Gastrocnemius medialis (tissue), 4 donors: Measurements from ENCODE around the gene MAGI1. TPM values are rescaled to one million over a fixed set of nuclear protein-coding genes. Genes with fewer than 3 reads are reported as not detected.
"Not testable (repeated sequence)": the region's sequence is repeated elsewhere in the genome, so short reads cannot be mapped to it uniquely, and the experiment has no call there.

Experiments used
- ATAC-seq, 2 donors: fragments of 150-250 bp; one replicate each; pipeline ENCODE4 v1.9.1; 2016
- DNase-seq, 2 donors: peaks; one replicate each; pipeline ENCODE4 v3.0.0-alpha.2; 2019
- H3K27ac ChIP-seq, 4 donors: fragments of 200-600 bp; sonication (generic); 1 replicate in 1 of 4; 2 replicates in 3 of 4; pipeline ENCODE4 v1.5.1; 2016 to 2018; ENCODE audit warnings: mild to moderate bottlenecking in 2 of 4, moderate library complexity in 1 of 4
- H3K27me3 ChIP-seq, 3 donors: fragments of 200-600 bp; sonication (generic) in 2 of 3; 1 replicate in 1 of 3; 2 replicates in 2 of 3; pipeline versions ENCODE4 v1.5.1 to v1.6.0; 2016 to 2019; ENCODE audit warnings: mild to moderate bottlenecking in 1 of 3, moderate library complexity in 1 of 3
- H3K36me3 ChIP-seq, 2 donors: fragments of 200-600 bp; sonication (generic) in 1 of 2; one replicate each; pipeline ENCODE4 v1.5.1; 2017 to 2018
- H3K4me1 ChIP-seq, 2 donors: fragments of 200-600 bp; sonication (generic) in 1 of 2; one replicate each; pipeline ENCODE4 v1.5.1; 2016 to 2017; ENCODE audit warnings: mild to moderate bottlenecking in 2 of 2
- H3K4me3 ChIP-seq, 4 donors: fragments of 200-600 bp; sonication (generic) in 3 of 4; 1 replicate in 1 of 4; 2 replicates in 3 of 4; pipeline ENCODE4 v1.5.1; 2016 to 2019; ENCODE audit warnings: mild to moderate bottlenecking in 2 of 4
- H3K9me3 ChIP-seq, 3 donors: fragments of 200-600 bp; sonication (generic) in 2 of 3; 1 replicate in 1 of 3; 2 replicates in 2 of 3; pipeline ENCODE4 v1.5.1; 2016 to 2019
- POLR2A ChIP-seq, 2 donors: fragments of 450-650 bp; IDR thresholded peaks; one replicate each; pipeline ENCODE4 v1.6.1; 2017; ENCODE audit warnings: antibody characterized with exemption in 2 of 2, mild to moderate bottlenecking in 2 of 2, moderate library complexity in 2 of 2
- in situ Hi-C, 4 donors: fragments of 200-750 bp; cut with MboI; loops; one replicate each; pipeline versions ENCODE4 v1.15.0 to v1.8.0; 2017; ENCODE audit warnings: low sequenced_read_pairs in 4 of 4
- intact Hi-C: fragments of 100-400 bp; cut with DNase I; formaldehyde crosslinking; loops from one replicate; pipeline ENCODE4 v1.15.1; 2023; ENCODE audit warnings: low total_unique reads
- total RNA-seq, 4 donors: library from RNA; depleted of rRNA; stranded (reverse); fragments of >200 nt; gene quantifications; one replicate each; pipeline versions ENCODE4 v1.1.0 to v1.2.3, GENCODE V29; 2016
- TF ChIP-seq, protein P1 (sequence below), 5 experiments: fragments of 450-650 bp in 3 of 5; fragments of 200-600 bp in 2 of 5; sonication (generic) in 2 of 5; IDR thresholded peaks in 4 of 5; conservative IDR thresholded peaks in 1 of 5; 1 replicate in 4 of 5; 2 replicates in 1 of 5; pipeline ENCODE4 v1.5.1; 2016 to 2019; ENCODE audit warnings: antibody characterized with exemption in 5 of 5, mild to moderate bottlenecking in 3 of 5, moderate library complexity in 3 of 5

Gene MAGI1
- total RNA-seq, 4 donors from 2014 or later, result 2.6 to 7.5 (median 3.9) TPM

DNA sequence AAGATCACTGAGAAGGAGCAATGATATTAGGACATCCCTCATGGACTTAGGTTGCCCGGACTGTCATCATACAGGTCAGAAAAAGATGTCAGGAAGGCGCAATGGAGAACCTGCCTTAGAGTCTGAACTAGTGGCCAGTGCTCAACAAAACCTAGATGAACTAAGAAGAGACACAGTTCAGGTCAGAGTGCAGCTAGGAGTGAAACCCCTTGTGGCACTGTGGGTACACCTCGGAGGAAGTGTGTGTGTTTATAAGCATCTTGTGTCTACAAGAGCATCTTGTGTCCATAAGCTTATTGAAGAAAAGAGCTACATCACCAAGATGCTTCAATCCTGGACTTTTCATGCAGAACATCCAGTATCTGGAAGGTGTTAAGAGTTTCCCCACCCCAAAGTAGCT lies 315.7 kb downstream of the MAGI1 start:
- in situ Hi-C loops, result no loop called here
- Histone ChIP-seq H3K9me3 (no peaks in the 10 kb centered on the region), H3K4me3 (no peak overlapping the region), H3K27ac (no peak overlapping the region), H3K27me3 (no peaks in the 10 kb centered on the region), H3K36me3 (no peaks in the 10 kb centered on the region), H3K4me1 (peaks cover 0 to 6% of the 10 kb centered on the region in 2 donors)
- no peak for DNase-seq
- ATAC-seq, result no peak
- intact Hi-C loops, result no loop called here
- TF ChIP-seq, protein P1, sequence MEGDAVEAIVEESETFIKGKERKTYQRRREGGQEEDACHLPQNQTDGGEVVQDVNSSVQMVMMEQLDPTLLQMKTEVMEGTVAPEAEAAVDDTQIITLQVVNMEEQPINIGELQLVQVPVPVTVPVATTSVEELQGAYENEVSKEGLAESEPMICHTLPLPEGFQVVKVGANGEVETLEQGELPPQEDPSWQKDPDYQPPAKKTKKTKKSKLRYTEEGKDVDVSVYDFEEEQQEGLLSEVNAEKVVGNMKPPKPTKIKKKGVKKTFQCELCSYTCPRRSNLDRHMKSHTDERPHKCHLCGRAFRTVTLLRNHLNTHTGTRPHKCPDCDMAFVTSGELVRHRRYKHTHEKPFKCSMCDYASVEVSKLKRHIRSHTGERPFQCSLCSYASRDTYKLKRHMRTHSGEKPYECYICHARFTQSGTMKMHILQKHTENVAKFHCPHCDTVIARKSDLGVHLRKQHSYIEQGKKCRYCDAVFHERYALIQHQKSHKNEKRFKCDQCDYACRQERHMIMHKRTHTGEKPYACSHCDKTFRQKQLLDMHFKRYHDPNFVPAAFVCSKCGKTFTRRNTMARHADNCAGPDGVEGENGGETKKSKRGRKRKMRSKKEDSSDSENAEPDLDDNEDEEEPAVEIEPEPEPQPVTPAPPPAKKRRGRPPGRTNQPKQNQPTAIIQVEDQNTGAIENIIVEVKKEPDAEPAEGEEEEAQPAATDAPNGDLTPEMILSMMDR (IDR thresholded peaks at IDR 0.05 in 4 of 5, conservative IDR thresholded peaks at IDR 0.05 in 1 of 5), result no peak
- TF ChIP-seq POLR2A (IDR thresholded peaks at IDR 0.05), result no peak

- in situ Hi-C loops (no loop called here), intact Hi-C loops (no loop called here)
- ATAC-seq (no peak), DNase-seq (no peak)
- Histone ChIP-seq H3K27me3 (no peaks in the 10 kb centered on the region), H3K9me3 (no peaks in the 10 kb centered on the region), H3K4me1 (peaks cover 5 to 6% of the 10 kb centered on the region in 2 donors), H3K4me3 (no peak overlapping the region), H3K27ac (no peak overlapping the region), H3K36me3 (no peaks in the 10 kb centered on the region)
- no peak for TF ChIP-seq POLR2A (IDR thresholded peaks at IDR 0.05)
- TF ChIP-seq, protein P1 (IDR thresholded peaks at IDR 0.05 in 4 of 5, conservative IDR thresholded peaks at IDR 0.05 in 1 of 5), result no peak
These were observed 317.6 kb downstream of the MAGI1 start for GRCh38 chr3:65720989-65721737.

DNA sequence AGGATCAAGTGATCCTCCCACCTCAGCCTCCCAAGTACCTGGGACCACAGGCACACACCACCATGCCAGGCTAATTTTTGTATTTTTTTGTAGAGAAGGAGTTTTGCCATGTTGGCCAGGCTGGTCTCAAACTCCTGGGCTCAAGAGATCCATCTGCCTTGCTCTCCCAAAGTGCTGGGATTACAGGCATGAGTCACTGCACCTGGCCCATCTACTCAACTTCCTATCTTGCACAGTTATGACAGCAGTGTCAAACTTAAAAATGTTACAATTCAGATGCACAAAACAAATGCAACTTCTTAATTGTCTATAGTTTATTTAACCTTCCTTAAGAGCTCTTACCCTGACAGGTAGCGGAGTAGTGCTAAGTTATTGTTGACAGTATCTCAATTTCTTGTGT lies 319.1 kb downstream of the MAGI1 start:
- ATAC-seq, result not testable (repeated sequence)

GRCh38 chr3:65717676-65718346 lies 320.9 kb downstream of the MAGI1 start:
- TF ChIP-seq, protein P1 (IDR thresholded peaks at IDR 0.05 in 4 of 5, conservative IDR thresholded peaks at IDR 0.05 in 1 of 5), result no peak
- TF ChIP-seq POLR2A (IDR thresholded peaks at IDR 0.05), result no peak
- intact Hi-C loops, result no loop called here
- Histone ChIP-seq H3K4me3 (no peak overlapping the region), H3K9me3 (no peaks in the 10 kb centered on the region), H3K27ac (no peak overlapping the region), H3K36me3 (no peaks in the 10 kb centered on the region), H3K27me3 (no peaks in the 10 kb centered on the region), H3K4me1 (peaks cover 12 to 14% of the 10 kb centered on the region in 2 donors)
- ATAC-seq, result no peak
- no peak for DNase-seq
- in situ Hi-C loops, result no loop called here

More for the DNA sequence above, 319.1 kb downstream of the MAGI1 start:
- intact Hi-C loops, H3K27ac ChIP-seq, H3K9me3 ChIP-seq, H3K27me3 ChIP-seq, H3K36me3 ChIP-seq, in situ Hi-C loops, H3K4me1 ChIP-seq, H3K4me3 ChIP-seq, DNase-seq: not testable (repeated sequence)

DNA sequence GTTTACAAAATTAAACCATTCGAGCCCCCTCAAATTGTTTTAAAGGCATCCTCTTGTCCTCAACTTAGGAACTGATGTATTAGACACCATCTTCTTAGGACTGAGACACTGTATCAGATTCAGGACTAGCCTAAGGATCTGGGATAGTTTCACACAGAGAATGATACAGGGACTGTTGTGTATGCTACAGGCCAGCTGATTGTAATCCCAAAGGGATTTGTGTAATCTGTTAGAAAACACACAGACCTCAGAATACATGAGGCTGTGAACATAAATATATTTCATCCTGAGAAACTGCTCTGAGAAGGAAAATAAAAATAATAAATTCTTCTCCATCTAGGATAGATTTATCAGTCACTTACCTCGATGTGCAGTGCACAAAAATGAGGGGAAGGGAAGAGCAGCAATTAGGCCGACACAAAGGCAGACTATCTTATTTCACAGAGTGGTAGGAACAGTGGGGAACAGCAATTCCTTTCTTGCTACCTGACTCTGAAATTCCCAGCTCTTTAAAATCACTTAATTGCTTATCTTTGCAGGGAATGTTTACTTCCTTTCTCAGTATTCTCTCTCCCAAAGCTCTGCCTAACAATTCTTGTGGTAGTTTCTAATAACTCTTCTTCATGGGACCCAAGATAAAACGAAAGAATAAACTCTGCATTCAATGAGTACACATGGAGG lies 322.5 kb downstream of the MAGI1 start:
- Histone ChIP-seq H3K27ac (no peak overlapping the region), H3K4me3 (no peak overlapping the region), H3K27me3 (no peaks in the 10 kb centered on the region), H3K36me3 (no peaks in the 10 kb centered on the region), H3K9me3 (no peaks in the 10 kb centered on the region), H3K4me1 (peaks cover 12 to 14% of the 10 kb centered on the region in 2 donors)
- TF ChIP-seq POLR2A (IDR thresholded peaks at IDR 0.05), result no peak
- TF ChIP-seq, protein P1 (IDR thresholded peaks at IDR 0.05 in 4 of 5, conservative IDR thresholded peaks at IDR 0.05 in 1 of 5), result no peak
- no peak for ATAC-seq
- DNase-seq, result no peak
- intact Hi-C loops, result no loop called here
- in situ Hi-C loops, result no loop called here
